ENCODE measurements around the gene CYP4B1. TPM values are rescaled to one million over a fixed set of nuclear protein-coding genes. Genes with fewer than 3 reads are reported as not detected.
A peak's percentile ranks its signal among the peaks of the same experiment; 100 is the strongest.

CYP4B1 gene
- not detected in 2 replicates for total RNA-seq (2013; cell fraction: nucleolus; rRNA removed)
- not detected in 2 replicates for total RNA-seq (2014; rRNA removed)
- not detected in 2 replicates for total RNA-seq (2014; rRNA removed; fragmentation: Illumina TruSeq; extraction: Trizol)
- 0.38 TPM in 1 of 2 replicates, not detected in the other for total RNA-seq (2021)
- polyA plus RNA-seq (2011; ENCODE audit: low read depth) = not detected
- polyA plus RNA-seq (2011; rRNA removed) = not detected in 2 replicates
- polyA plus RNA-seq (2011; cell fraction: cytosol; rRNA removed) = not detected in 2 replicates
- polyA plus RNA-seq (2011; cell fraction: nucleus; rRNA removed) = not detected in 2 replicates
- polyA plus RNA-seq (2012) = not detected in 2 replicates
- not detected in 2 replicates for polyA plus RNA-seq (2014; fragmentation: Illumina TruSeq; extraction: Trizol)
- not detected for polyA plus RNA-seq (2014; fragmentation: Nextera tagmentation; extraction: Ambion mirVana)
- not detected in 2 replicates for polyA plus RNA-seq (2014; rRNA removed)
- not detected for polyA plus RNA-seq (2016; fragmentation: Nextera tagmentation; extraction: Ambion mirVana)
- polyA minus RNA-seq (2011; rRNA and poly(A)+ RNA removed) = not detected in 2 replicates
- polyA minus RNA-seq (2011; cell fraction: cytosol; rRNA and poly(A)+ RNA removed) = not detected in 2 replicates
- not detected in 2 replicates for polyA minus RNA-seq (2011; cell fraction: nucleus; rRNA and poly(A)+ RNA removed)
- percentile 4 among the genes with signal in this experiment for Bru-seq, nascent RNA
- BruChase-seq, experiment 1, labeled RNA remaining after a 6-hour chase = percentile 5 among the genes with signal in this experiment
- BruChase-seq, experiment 2, labeled RNA remaining after a 2-hour chase = percentile 12 among the genes with signal in this experiment
- long read RNA-seq, experiment 1 = 0 reads
- long read RNA-seq, experiment 2 = 0 reads

GRCh38 chr1:46798810-46799209 lies at the start of gene CYP4B1:
Gene CYP4B1 (plus strand): TSS chr1:46799046. CDS start chr1:46799082, 36 bp downstream.
- POLR2A ChIA-PET = no interaction called here
- DNase-seq (ENCODE audit: low read depth, low spot score) (no peak), ATAC-seq (no peak), FAIRE-seq (no peak)
- no peak within 1 kb of the TSS for H3K4me2 ChIP-seq (ENCODE audit: control insufficient read depth, insufficient read depth)
- H3K9ac ChIP-seq (ENCODE audit: control insufficient read depth, insufficient read depth, low read length) = no peak within 1 kb of the TSS
- intact Hi-C loops (cut with micrococcal nuclease; ENCODE audit: unreplicated experiment) (no loop called here), in situ Hi-C loops (cut with MboI) (no loop called here)
- WGBS (ENCODE audit: insufficient coverage, insufficient replicate concordance, low lambda C conversion rate, missing lambda C conversion rate) = 15% methylated on average over 4 of the region's 4 CpGs
- RAD21 ChIA-PET (ENCODE audit: unreplicated experiment) = no interaction called here
- no peak within 1 kb of the TSS for H3K27ac ChIP-seq (ENCODE audit: control insufficient read depth, insufficient read depth)
- no peaks in the 10 kb centered on the region for H4K20me1 ChIP-seq (ENCODE audit: control insufficient read depth, insufficient read depth)
- BruUV-seq (replicated peaks) = no TSS peak
- SMC1A ChIA-PET (ENCODE audit: uncharacterized antibody, unreplicated experiment) = no interaction called here
- no peaks in the 10 kb centered on the region for H3K4me1 ChIP-seq (ENCODE audit: control insufficient read depth, insufficient read depth, low read length)
- H3K4me3 ChIP-seq = no peak within 1 kb of the TSS
- H2AFZ ChIP-seq (ENCODE audit: control insufficient read depth, low read depth, low read length) = no peak within 1 kb of the TSS
- H3K36me3 ChIP-seq (ENCODE audit: control insufficient read depth in 2 of 2, insufficient read depth in 2 of 2, low read length in 1 of 2) = no peaks in the 10 kb centered on the region
- H3K27me3 ChIP-seq (replicated peaks in 1 of 2; ENCODE audit: control insufficient read depth in 2 of 2, insufficient read depth in 2 of 2, low read length in 1 of 2) = no peaks in the 10 kb centered on the region
- H3K79me2 ChIP-seq (ENCODE audit: control insufficient read depth, insufficient read depth, low read length) = no peaks in the 10 kb centered on the region
- CTCF ChIA-PET = no interaction called here
- H3K9me3 ChIP-seq (replicated peaks; ENCODE audit: control insufficient read depth, insufficient read depth, low read length) = no peaks in the 10 kb centered on the region
- TF ChIP-seq SUPT20H (IDR thresholded peaks at IDR 0.05; ENCODE audit: borderline replicate concordance, control insufficient read depth, low read depth, low read length) = no peak
- no peak for TF ChIP-seq PRDM15 (CRISPR knock-in tag; IDR thresholded peaks at IDR 0.05)
- TF ChIP-seq ETV6 (conservative IDR thresholded peaks at IDR 0.05 in 1 of 2, IDR thresholded peaks at IDR 0.05 in 1 of 2; ENCODE audit: borderline replicate concordance in 1 of 2, low read depth in 1 of 2) = no peak
- no peak for TF ChIP-seq RUNX3 (IDR thresholded peaks at IDR 0.05; ENCODE audit: low read length)
- no peak for TF ChIP-seq EZH2 (IDR thresholded peaks at IDR 0.05; ENCODE audit: borderline replicate concordance, control insufficient read depth, low read depth, low read length)
- TF ChIP-seq STAT1 (conservative IDR thresholded peaks at IDR 0.05) = no peak
- no peak for TF ChIP-seq DPF2 (IDR thresholded peaks at IDR 0.05)
- no peak for TF ChIP-seq E2F8 (IDR thresholded peaks at IDR 0.05; ENCODE audit: low read depth, partially characterized antibody)
- TF ChIP-seq CEBPZ (IDR thresholded peaks at IDR 0.05; ENCODE audit: low read depth, low read length) = no peak
- no peak for TF ChIP-seq POU2F2 (IDR thresholded peaks at IDR 0.05; ENCODE audit: borderline replicate concordance, low read depth, low read length)
- TF ChIP-seq TBL1XR1 (IDR thresholded peaks at IDR 0.05; ENCODE audit: low read depth, low read length) = no peak

Data from GM12878 (cell line).